ENCODE measurements around the gene PRKCH. TPM values are rescaled to one million over a fixed set of nuclear protein-coding genes. Genes with fewer than 3 reads are reported as not detected.

PRKCH gene
- total and polyA plus RNA-seq, 2 donors (not counting 3 experiments of a cell fraction or from before 2014, with no cell fraction given) = 97.7 to 103 TPM

- ChIA-PET CTCF (interaction anchor here (1.1 kb wide), 1 partner anchor 159 kb away, joined by 3 read pairs; no protein-coding TSS in a partner anchor), POLR2A (interaction anchor here (0.6 kb wide), 1 partner anchor 13 kb away, joined by 9 read pairs; no protein-coding TSS in a partner anchor)
- Histone ChIP-seq H3K27me3 (ENCODE audit: control insufficient read depth in 2 of 2, insufficient read depth in 2 of 2, low read length in 2 of 2) (no peaks in the 10 kb centered on the region), H4K20me1 (replicated peaks; ENCODE audit: control insufficient read depth, extremely low read depth, insufficient read depth, low read length) (no peaks in the 10 kb centered on the region), H3K4me1 (ENCODE audit: control insufficient read depth, extremely low read depth, insufficient read depth, low read length) (peaks cover 13% of the 10 kb centered on the region), H3K4me2 (ENCODE audit: insufficient read depth, low read length) (no peak overlapping the region), H3K79me2 (ENCODE audit: control insufficient read depth, insufficient read depth, low read length) (no peaks in the 10 kb centered on the region), H3K9me3 (replicated peaks; ENCODE audit: control insufficient read depth, insufficient read depth, low read length) (no peaks in the 10 kb centered on the region), H3K4me3 (replicated peaks in 1 of 3; ENCODE audit: insufficient read depth in 1 of 3, low read depth in 1 of 3, low read length in 3 of 3) (no peak overlapping the region), H3K9me1 (replicated peaks; ENCODE audit: control insufficient read depth, extremely low read depth, insufficient read depth, low read length) (no peaks in the 10 kb centered on the region), H3K27ac (ENCODE audit: insufficient read depth, low read depth, low read length) (no peak overlapping the region), H2AFZ (ENCODE audit: low read depth, low read length) (no peak overlapping the region), H3K36me3 (ENCODE audit: control insufficient read depth in 2 of 2, extremely low read depth in 1 of 2, insufficient read depth in 2 of 2, low read length in 2 of 2) (no peaks in the 10 kb centered on the region), H3K9ac (replicated peaks; ENCODE audit: extremely low read depth, insufficient read depth, low read length) (no peak overlapping the region)
- DNase-seq (ENCODE audit: low read depth, low spot score) (no peak), FAIRE-seq (no peak)
- TF ChIP-seq POLR2AphosphoS5 (IDR thresholded peaks at IDR 0.05; ENCODE audit: insufficient read depth, low read depth, low read length) (no peak), JUN (IDR thresholded peaks at IDR 0.05; ENCODE audit: borderline replicate concordance, insufficient read depth, insufficient read length, low read depth) (no peak), MYC (IDR thresholded peaks at IDR 0.05; ENCODE audit: low read depth, low read length) (no peak), GATA2 (IDR thresholded peaks at IDR 0.05; ENCODE audit: insufficient read depth, insufficient read length, low read depth, low read length) (no peak), EZH2 (IDR thresholded peaks at IDR 0.05; ENCODE audit: borderline replicate concordance, low read depth, low read length, severe bottlenecking) (no peak), FOS (IDR thresholded peaks at IDR 0.05; ENCODE audit: borderline replicate concordance, insufficient read depth, low read length) (no peak), POLR2A (IDR thresholded peaks at IDR 0.05; ENCODE audit: low read depth, low read length) (no peak), MAX (IDR thresholded peaks at IDR 0.05; ENCODE audit: insufficient read depth, insufficient read length) (no peak), CTCF (IDR thresholded peaks at IDR 0.05; ENCODE audit: extremely low read depth in 1 of 2, insufficient read depth in 1 of 2, low read depth in 1 of 2, low read length in 2 of 2) (no peak)
- intact Hi-C loops (cut with micrococcal nuclease) (no loop called here), dilution Hi-C loops (cut with MboI; ENCODE audit: extremely low pct_ligation_motif_present, low sequenced_read_pairs) (no loop called here)
- no TSS peak for BruUV-seq (replicated peaks)
Observed at GRCh38 chr14:61575126-61575525, 253.7 kb downstream of the PRKCH start.
